GM19452 (cell line): ENCODE measurements around the gene CCNYL1.

Source experiments
- ATAC-seq: cut with Tn5 transposase; IDR thresholded peaks from one replicate; pipeline ENCODE4 v1.9.1; 2021; ENCODE audit not compliant: unreplicated experiment

The CCNYL1 gene

DNA sequence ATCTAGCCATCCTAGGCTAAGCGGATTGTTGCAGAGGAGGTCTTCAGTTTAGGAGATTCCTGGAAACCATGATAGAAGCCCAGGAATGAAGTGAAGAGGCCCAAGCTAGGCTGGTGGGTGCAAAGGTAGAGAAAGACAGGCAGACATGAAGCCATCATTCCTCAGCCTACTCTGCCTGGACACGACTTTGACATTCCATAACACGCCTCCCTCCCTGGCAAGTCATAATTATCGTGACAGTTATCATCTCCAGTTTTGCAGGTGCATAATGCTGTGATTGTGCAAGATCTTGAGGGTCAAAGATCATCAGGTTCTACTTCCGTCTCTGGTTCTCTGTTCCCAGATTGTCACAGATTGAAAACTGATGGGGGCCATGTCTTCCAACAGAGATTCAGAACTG is 73.5 kb downstream of the CCNYL1 start:
- ATAC-seq, result no peak

- no peak for ATAC-seq
Observed at GRCh38 chr2:207787017-207787416, 75.6 kb downstream of the CCNYL1 start.

DNA sequence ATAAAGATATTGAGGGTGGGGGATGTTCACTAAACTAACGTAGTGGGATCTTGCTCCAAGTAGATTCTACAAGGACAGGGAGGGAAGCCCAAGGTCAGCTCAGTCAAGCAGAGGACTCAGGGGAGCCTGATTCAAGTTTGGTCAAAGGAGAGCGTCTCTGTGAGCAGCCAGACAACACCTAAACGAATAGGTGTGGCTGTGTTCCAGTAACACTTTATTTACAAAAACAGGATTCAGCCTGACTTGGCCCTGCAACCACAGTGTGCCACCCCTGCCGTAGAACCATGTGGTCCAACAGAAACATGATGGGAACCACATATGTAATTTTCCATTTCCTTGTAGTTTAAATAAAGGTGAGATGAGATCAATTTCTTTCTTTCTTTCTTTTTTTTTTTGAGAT is 76.4 kb downstream of the CCNYL1 start:
- no peak for ATAC-seq

DNA sequence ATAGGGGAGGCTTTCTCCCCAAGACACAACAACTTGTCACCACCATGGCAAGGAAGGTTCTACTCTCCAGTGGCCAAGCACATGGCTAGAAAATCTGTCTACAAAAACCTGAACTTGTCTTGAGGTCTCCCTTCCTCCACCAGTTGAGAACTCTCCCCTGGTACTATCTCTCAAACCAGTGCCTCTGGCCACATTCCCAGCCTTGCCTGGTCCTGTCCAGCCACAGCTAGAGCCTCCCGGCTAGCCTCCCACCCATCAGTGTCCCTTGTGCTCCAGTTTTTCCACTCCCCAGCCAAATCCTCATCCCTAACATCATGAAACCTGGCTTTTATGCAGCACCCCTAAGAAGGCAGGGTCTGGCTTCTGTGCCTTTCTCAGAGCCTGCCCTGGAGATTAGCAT is 79.5 kb downstream of the CCNYL1 start:
- no peak for ATAC-seq

DNA sequence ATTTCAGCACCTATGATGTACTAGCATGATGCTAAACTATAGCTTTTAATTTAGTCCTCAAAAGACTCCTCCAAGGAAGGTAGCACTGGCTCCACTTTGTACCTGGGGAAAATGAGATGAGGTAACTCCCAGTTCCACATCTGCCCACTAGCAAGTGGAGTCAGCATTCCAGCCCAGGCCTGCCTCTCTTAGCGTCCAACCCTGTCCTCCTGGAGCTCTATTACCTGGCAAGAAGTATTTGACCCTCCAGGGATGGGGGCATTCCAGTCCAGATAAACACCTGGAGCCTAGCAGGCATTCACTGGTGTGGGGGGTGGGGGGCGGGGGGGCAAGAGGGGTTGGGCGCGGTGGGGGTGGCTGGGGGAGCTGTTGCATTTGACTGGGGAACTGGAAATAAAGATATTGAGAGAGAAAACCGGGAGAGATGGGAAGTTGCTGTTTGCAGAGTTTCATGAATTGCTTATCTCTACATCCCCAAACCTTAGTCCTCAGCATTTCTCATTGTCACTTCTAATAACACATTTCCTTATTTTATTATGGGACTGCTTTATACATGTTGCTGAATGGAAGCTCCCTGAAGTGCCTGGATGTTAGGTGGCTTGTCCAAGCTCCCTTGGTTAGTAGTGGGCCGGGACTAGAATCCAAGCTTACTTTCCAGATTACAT is 80.3 kb downstream of the CCNYL1 start:
- no peak for ATAC-seq

DNA sequence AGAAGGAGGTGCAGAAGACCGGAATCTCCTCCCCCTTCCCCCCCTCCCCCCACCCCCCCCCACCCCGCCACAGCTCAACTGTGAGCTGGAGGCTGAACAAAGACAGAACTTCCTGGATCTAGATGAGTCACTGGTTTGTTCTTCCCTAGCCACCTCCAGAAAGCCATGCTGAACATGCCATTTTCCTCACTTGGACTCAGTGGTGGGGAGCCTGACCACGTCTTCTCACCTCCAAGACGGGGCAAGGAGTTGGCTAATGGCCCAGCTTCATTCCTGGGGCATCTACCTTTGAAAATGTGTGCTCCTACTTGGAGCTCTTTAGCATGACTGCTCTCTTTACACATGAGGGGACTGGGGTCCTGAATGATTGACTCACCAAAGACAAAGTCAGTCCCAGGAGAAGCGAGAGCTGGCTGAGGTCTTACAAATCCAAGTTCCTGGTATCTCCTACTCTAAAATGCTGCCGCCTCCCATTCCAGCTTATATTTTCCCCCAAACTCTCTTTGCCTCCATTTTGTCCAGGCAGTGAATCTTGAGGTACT is 80.9 kb downstream of the CCNYL1 start:
- no peak for ATAC-seq

DNA sequence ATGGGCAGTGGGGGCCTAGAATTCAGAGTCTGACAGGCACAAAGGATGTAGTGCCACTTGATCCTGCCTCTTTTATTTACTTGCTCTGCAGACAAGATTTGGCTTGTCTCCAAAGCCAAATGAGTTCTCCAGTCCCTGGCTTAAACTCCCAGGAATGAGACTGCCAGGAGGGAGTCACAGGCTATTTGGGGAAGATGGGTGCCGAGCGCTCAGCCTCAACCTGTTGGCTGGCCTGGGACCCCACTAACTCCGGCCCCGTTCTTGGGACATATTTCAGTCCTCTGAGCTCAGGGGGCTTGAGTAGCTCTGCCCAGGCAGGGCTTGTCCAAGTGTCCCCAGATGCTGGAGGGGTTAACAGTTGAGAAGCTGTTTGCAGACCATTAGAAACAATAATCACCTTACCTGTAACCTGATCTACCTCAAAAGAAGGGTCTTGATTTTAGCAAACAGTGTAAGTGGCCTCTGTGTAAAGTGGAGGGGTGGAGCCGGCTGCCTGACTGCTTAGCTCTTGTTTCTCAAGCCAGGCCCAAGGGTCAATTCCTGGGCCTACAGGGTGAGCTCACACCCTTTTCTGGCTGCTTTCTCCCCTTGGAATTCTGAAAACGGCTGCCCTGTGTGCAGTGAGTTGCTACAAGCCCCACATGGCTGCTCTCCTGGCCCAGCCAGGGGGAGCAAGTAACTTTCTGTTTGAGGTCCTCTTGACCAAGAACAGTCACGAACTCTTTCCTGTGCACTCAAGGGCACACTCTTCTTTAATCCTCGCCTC is 85.3 kb downstream of the CCNYL1 start:
- no peak for ATAC-seq

DNA sequence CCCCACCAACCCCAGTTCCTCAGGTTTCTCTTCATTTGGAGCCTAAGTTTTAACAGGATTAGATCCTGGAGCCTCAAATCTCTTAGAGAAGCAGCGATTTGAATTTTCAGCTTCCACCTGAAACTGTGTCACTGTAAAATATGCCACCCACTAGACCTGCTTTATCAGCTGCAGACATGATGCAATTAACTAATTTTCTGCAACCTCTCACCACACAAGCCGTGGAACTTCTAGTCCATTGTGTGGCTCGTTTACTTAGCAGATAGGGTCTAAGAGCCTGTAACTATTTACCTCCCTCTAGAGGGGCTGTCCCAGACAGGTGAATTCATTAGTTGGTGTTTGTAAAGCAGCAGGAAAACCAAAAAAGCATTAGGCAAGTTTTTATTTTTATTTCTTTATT is 89.8 kb downstream of the CCNYL1 start:
- ATAC-seq, result no peak

DNA sequence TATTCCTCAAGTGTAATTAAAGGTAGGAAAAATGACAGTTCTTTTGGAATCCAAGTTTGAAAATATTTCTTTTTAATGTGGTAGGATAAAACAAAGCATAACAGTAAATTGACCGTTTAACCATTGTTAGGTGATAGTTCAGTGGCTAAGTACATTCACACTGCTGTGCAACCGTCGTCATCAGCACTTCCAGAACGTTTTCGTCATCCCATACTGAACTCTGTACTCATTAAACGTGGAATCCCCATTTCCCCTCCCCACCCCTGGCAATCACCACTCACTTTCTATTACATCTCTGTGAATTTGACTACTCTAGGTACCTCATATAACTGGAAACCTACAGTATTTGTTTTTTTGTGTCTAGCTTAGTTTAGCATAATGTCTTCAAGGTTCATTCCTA is 91.2 kb downstream of the CCNYL1 start:
- no peak for ATAC-seq
